Measurements from ENCODE around the gene CEP43.
A peak's percentile ranks its signal among the peaks of the same experiment; 100 is the strongest.

Gene CEP43

GRCh38 chr6:166969390-166970002 lies 29.7 kb upstream of the CEP43 start:
- no peak for DNase-seq

GRCh38 chr6:166970091-166970490 lies 29.1 kb upstream of the CEP43 start:
- no peak for DNase-seq

- DNase-seq, result no peak
Observed at GRCh38 chr6:166970776-166971175, 28.4 kb upstream of the CEP43 start.

- no peak for DNase-seq
Observed at GRCh38 chr6:166971271-166971670, 27.9 kb upstream of the CEP43 start.

GRCh38 chr6:166972101-166972500 lies 27.1 kb upstream of the CEP43 start:
- no peak for DNase-seq

- DNase-seq, result no peak
Observed at GRCh38 chr6:166976636-166977035, 22.6 kb upstream of the CEP43 start.

- no peak for DNase-seq
Observed at GRCh38 chr6:166977621-166978525, 21.3 kb upstream of the CEP43 start.

GRCh38 chr6:166980738-166981137 lies 18.5 kb upstream of the CEP43 start:
- no peak for DNase-seq

GRCh38 chr6:166987448-166987847 lies 11.7 kb upstream of the CEP43 start:
- DNase-seq, result no peak

- no peak for DNase-seq
Observed at GRCh38 chr6:166987930-166988329, 11.3 kb upstream of the CEP43 start.

- DNase-seq, result no peak
Observed at GRCh38 chr6:166988674-166989201, 10.5 kb upstream of the CEP43 start.

- DNase-seq, result no peak
Observed at GRCh38 chr6:166989427-166990032, 9.7 kb upstream of the CEP43 start.

- no peak for DNase-seq
Observed at GRCh38 chr6:166996406-166996805, 2.8 kb upstream of the CEP43 start.

- DNase-seq, result no peak
Observed at GRCh38 chr6:166997348-166997747, 1.8 kb upstream of the CEP43 start.

GRCh38 chr6:166997768-166998255 lies 1.4 kb upstream of the CEP43 start:
- DNase-seq, result peak; percentile 36

GRCh38 chr6:166998256-166999144 lies 697 bp upstream of the CEP43 start:
- DNase-seq, result no peak

GRCh38 chr6:166999884-167000253 lies 672 bp downstream of the CEP43 start:
- no peak for DNase-seq

GRCh38 chr6:167000759-167001158 lies 1.6 kb downstream of the CEP43 start:
- no peak for DNase-seq

- DNase-seq, result no peak
Observed at GRCh38 chr6:167005350-167006159, 6.4 kb downstream of the CEP43 start.

- no peak for DNase-seq
Observed at GRCh38 chr6:167007985-167008384, 8.8 kb downstream of the CEP43 start.

GRCh38 chr6:167013067-167013466 lies 13.9 kb downstream of the CEP43 start:
- DNase-seq, result no peak

- DNase-seq, result no peak
Observed at GRCh38 chr6:167013946-167014345, 14.7 kb downstream of the CEP43 start.

Data from CD4-positive, alpha-beta T cell treated with Interferon gamma for 1 hour (primary cell).